Measurements from ENCODE around the gene NF2. TPM values are rescaled to one million over a fixed set of nuclear protein-coding genes. Genes with fewer than 3 reads are reported as not detected.

The NF2 gene
- total RNA-seq, 2 donors from 2014 or later = 58.2 to 70.9 TPM

GRCh38 chr22:29713156-29713727, 109.8 kb downstream of the NF2 start:
- Mint-ChIP-seq H3K4me1 (ENCODE audit: low read depth in 2 of 2) (no peaks in the 10 kb centered on the region), H3K27me3 (peaks cover 10% of the 10 kb centered on the region in 2 donors), H3K9me3 (no peaks in the 10 kb centered on the region), H3K36me3 (no peaks in the 10 kb centered on the region), H3K27ac (no peak overlapping the region), H3K4me3 (no peak overlapping the region)
- no peak for ATAC-seq
- no peak for DNase-seq (ENCODE audit: low spot score)

- H3K27ac Mint-ChIP-seq = no peak overlapping the region
- H3K9me3 Mint-ChIP-seq = no peaks in the 10 kb centered on the region
- H3K36me3 Mint-ChIP-seq = no peaks in the 10 kb centered on the region
- DNase-seq (ENCODE audit: low spot score) = no peak
- ATAC-seq = no peak
- peaks cover 20 to 24% of the 10 kb centered on the region in 2 donors for H3K27me3 Mint-ChIP-seq
- no peak overlapping the region for H3K4me3 Mint-ChIP-seq
- no peaks in the 10 kb centered on the region for H3K4me1 Mint-ChIP-seq (ENCODE audit: low read depth in 2 of 2)
Observed at GRCh38 chr22:29715240-29715639, 111.8 kb downstream of the NF2 start.

- Mint-ChIP-seq H3K4me3 (no peak overlapping the region), H3K36me3 (no peaks in the 10 kb centered on the region), H3K27me3 (peaks cover 20 to 24% of the 10 kb centered on the region in 2 donors), H3K27ac (no peak overlapping the region), H3K4me1 (ENCODE audit: low read depth in 2 of 2) (no peaks in the 10 kb centered on the region), H3K9me3 (no peaks in the 10 kb centered on the region)
- DNase-seq (ENCODE audit: low spot score) (no peak), ATAC-seq (no peak)
Observed at GRCh38 chr22:29715705-29716104, 112.3 kb downstream of the NF2 start.

- H3K9me3 Mint-ChIP-seq = no peaks in the 10 kb centered on the region
- peaks cover 23 to 24% of the 10 kb centered on the region in 2 donors for H3K27me3 Mint-ChIP-seq
- H3K36me3 Mint-ChIP-seq = no peaks in the 10 kb centered on the region
- H3K27ac Mint-ChIP-seq = no peak overlapping the region
- ATAC-seq (no peak), DNase-seq (ENCODE audit: low spot score) (no peak)
- no peaks in the 10 kb centered on the region for H3K4me1 Mint-ChIP-seq (ENCODE audit: low read depth in 2 of 2)
- no peak overlapping the region for H3K4me3 Mint-ChIP-seq
Observed at GRCh38 chr22:29716814-29717545, 113.5 kb downstream of the NF2 start.

GRCh38 chr22:29717789-29718188, 114.4 kb downstream of the NF2 start:
- Mint-ChIP-seq H3K9me3 (no peaks in the 10 kb centered on the region), H3K4me1 (ENCODE audit: low read depth in 2 of 2) (no peaks in the 10 kb centered on the region), H3K27me3 (peaks cover 20 to 24% of the 10 kb centered on the region in 2 donors), H3K36me3 (no peaks in the 10 kb centered on the region), H3K4me3 (no peak overlapping the region), H3K27ac (no peak overlapping the region)
- ATAC-seq (no peak), DNase-seq (ENCODE audit: low spot score) (no peak)

GRCh38 chr22:29718949-29719898, 115.8 kb downstream of the NF2 start:
- no peak overlapping the region for H3K4me3 Mint-ChIP-seq
- ATAC-seq (no peak), DNase-seq (ENCODE audit: low spot score) (no peak)
- no peak overlapping the region for H3K27ac Mint-ChIP-seq
- H3K9me3 Mint-ChIP-seq = no peaks in the 10 kb centered on the region
- H3K36me3 Mint-ChIP-seq = no peaks in the 10 kb centered on the region
- no peaks in the 10 kb centered on the region for H3K4me1 Mint-ChIP-seq (ENCODE audit: low read depth in 2 of 2)
- H3K27me3 Mint-ChIP-seq = peaks cover 20 to 24% of the 10 kb centered on the region in 2 donors

- Mint-ChIP-seq H3K4me3 (no peak within 1 kb of the TSS), H3K27ac (no peak within 1 kb of the TSS), H3K9me3 (no peaks in the 10 kb centered on the region), H3K36me3 (no peaks in the 10 kb centered on the region), H3K27me3 (peaks cover 20 to 24% of the 10 kb centered on the region in 2 donors), H3K4me1 (ENCODE audit: low read depth in 2 of 2) (no peaks in the 10 kb centered on the region)
- ATAC-seq (no peak), DNase-seq (ENCODE audit: low spot score) (no peak)
Observed at GRCh38 chr22:29719899-29720645, 116.6 kb downstream of the NF2 start, which contains the start of gene CABP7. CABP7 (plus strand) TSS chr22:29720003; CDS start chr22:29720425, 422 bp downstream.

GRCh38 chr22:29720811-29721323, 117.4 kb downstream of the NF2 start:
- ATAC-seq = no peak
- no peak overlapping the region for H3K27ac Mint-ChIP-seq
- H3K4me1 Mint-ChIP-seq (ENCODE audit: low read depth in 2 of 2) = no peaks in the 10 kb centered on the region
- H3K9me3 Mint-ChIP-seq = no peaks in the 10 kb centered on the region
- no peak overlapping the region for H3K4me3 Mint-ChIP-seq
- DNase-seq (ENCODE audit: low spot score) = no peak
- H3K27me3 Mint-ChIP-seq = peaks cover 20 to 24% of the 10 kb centered on the region in 2 donors
- no peaks in the 10 kb centered on the region for H3K36me3 Mint-ChIP-seq

- Mint-ChIP-seq H3K4me1 (ENCODE audit: low read depth in 2 of 2) (no peaks in the 10 kb centered on the region), H3K4me3 (no peak overlapping the region), H3K27ac (no peak overlapping the region), H3K27me3 (peaks cover 17 to 19% of the 10 kb centered on the region in 2 donors), H3K9me3 (no peaks in the 10 kb centered on the region), H3K36me3 (no peaks in the 10 kb centered on the region)
- DNase-seq (ENCODE audit: low spot score) (no peak), ATAC-seq (no peak)
Observed at GRCh38 chr22:29722151-29722550, 118.7 kb downstream of the NF2 start.

GRCh38 chr22:29722587-29722986, 119.2 kb downstream of the NF2 start:
- DNase-seq (ENCODE audit: low spot score) (no peak), ATAC-seq (no peak)
- Mint-ChIP-seq H3K36me3 (no peaks in the 10 kb centered on the region), H3K27me3 (peaks cover 16 to 17% of the 10 kb centered on the region in 2 donors), H3K4me3 (no peak overlapping the region), H3K4me1 (ENCODE audit: low read depth in 2 of 2) (no peaks in the 10 kb centered on the region), H3K27ac (no peak overlapping the region), H3K9me3 (no peaks in the 10 kb centered on the region)

- DNase-seq (ENCODE audit: low spot score) (no peak), ATAC-seq (no peak)
- no peaks in the 10 kb centered on the region for H3K36me3 Mint-ChIP-seq
- no peaks in the 10 kb centered on the region for H3K4me1 Mint-ChIP-seq (ENCODE audit: low read depth in 2 of 2)
- no peak overlapping the region for H3K4me3 Mint-ChIP-seq
- H3K27ac Mint-ChIP-seq = no peak overlapping the region
- H3K27me3 Mint-ChIP-seq = peaks cover 9 to 10% of the 10 kb centered on the region in 2 donors
- H3K9me3 Mint-ChIP-seq = no peaks in the 10 kb centered on the region
Observed at GRCh38 chr22:29723766-29724165, 120.3 kb downstream of the NF2 start.

- Mint-ChIP-seq H3K9me3 (no peaks in the 10 kb centered on the region), H3K27ac (no peak overlapping the region), H3K4me1 (ENCODE audit: low read depth in 2 of 2) (no peaks in the 10 kb centered on the region), H3K4me3 (no peak overlapping the region), H3K27me3 (peaks cover 0 to 4% of the 10 kb centered on the region in 2 donors), H3K36me3 (no peaks in the 10 kb centered on the region)
- ATAC-seq (no peak), DNase-seq (ENCODE audit: low spot score) (no peak)
Observed at GRCh38 chr22:29724843-29725242, 121.4 kb downstream of the NF2 start.

GRCh38 chr22:29726106-29726505, 122.7 kb downstream of the NF2 start:
- H3K27me3 Mint-ChIP-seq = peaks cover 0 to 4% of the 10 kb centered on the region in 2 donors
- H3K9me3 Mint-ChIP-seq = no peaks in the 10 kb centered on the region
- ATAC-seq (no peak), DNase-seq (ENCODE audit: low spot score) (no peak)
- H3K36me3 Mint-ChIP-seq = no peaks in the 10 kb centered on the region
- no peak overlapping the region for H3K4me3 Mint-ChIP-seq
- H3K4me1 Mint-ChIP-seq (ENCODE audit: low read depth in 2 of 2) = no peaks in the 10 kb centered on the region
- no peak overlapping the region for H3K27ac Mint-ChIP-seq

Measured in natural killer cell treated with Interleukin-12 subunit alpha and Interleukin-12 subunit beta and Interleukin-15 and Interleukin-18, amount 100 ng/mL, for 72 hours (primary cell).